Neuronal stem cell (in vitro differentiated cells): ENCODE data around the gene TMEFF1.

Source experiments
- DNase-seq: peaks from one replicate; pipeline ENCODE4 v3.0.0-alpha.2; 2013; ENCODE audit warnings: low spot score
- H2AFZ ChIP-seq: one replicate; pipeline ENCODE4 v1.6.1; 2013; ENCODE audit warnings: mild to moderate bottlenecking, low read length, inconsistent platforms
- H2AK5ac ChIP-seq: 2 replicates; pipeline ENCODE4 v1.6.1; 2013; ENCODE audit warnings: low read depth, mild to moderate bottlenecking, inconsistent platforms, low read length, moderate library complexity, mixed read lengths
- H2BK120ac ChIP-seq: 2 replicates; pipeline ENCODE4 v1.6.1; 2013; ENCODE audit warnings: low read depth, mild to moderate bottlenecking, inconsistent platforms, low read length, moderate library complexity, mixed read lengths
- H2BK12ac ChIP-seq: one replicate; pipeline ENCODE4 v1.6.1; 2013; ENCODE audit warnings: low read length, inconsistent platforms
- H2BK15ac ChIP-seq: 2 replicates; pipeline ENCODE4 v1.6.1; 2013; ENCODE audit warnings: mild to moderate bottlenecking, low read length, inconsistent platforms, mixed read lengths
- H2BK5ac ChIP-seq: one replicate; pipeline ENCODE4 v1.6.1; 2013; ENCODE audit warnings: inconsistent platforms, mild to moderate bottlenecking, low read length, moderate library complexity
- H3K14ac ChIP-seq: one replicate; pipeline ENCODE4 v1.6.1; 2013; ENCODE audit warnings: low read length, inconsistent platforms
- H3K18ac ChIP-seq: 2 replicates; pipeline ENCODE4 v1.6.1; 2013; ENCODE audit warnings: low read length, inconsistent platforms
- H3K23ac ChIP-seq: 2 replicates; pipeline ENCODE4 v1.6.1; 2013; ENCODE audit warnings: low read depth, mild to moderate bottlenecking, mixed read lengths, low read length, inconsistent platforms; ENCODE audit not compliant: poor library complexity
- H3K27ac ChIP-seq: replicated peaks from 3 replicates; pipeline ENCODE4 v1.5.1; 2013; ENCODE audit warnings: low read length, inconsistent platforms
- H3K27me3 ChIP-seq, 3 experiments: 2 replicates each; pipeline ENCODE4 v1.6.1; 2013; ENCODE audit warnings: low read length in 3 of 3, mild to moderate bottlenecking in 2 of 3, inconsistent platforms in 1 of 3, low read depth in 1 of 3, mixed read lengths in 1 of 3, moderate library complexity in 1 of 3; ENCODE audit not compliant: control insufficient read depth in 3 of 3, insufficient read depth in 3 of 3
- H3K36me3 ChIP-seq, 2 donors: replicated peaks in 1 of 2; 2 replicates each; pipeline ENCODE4 v1.6.1; 2013; ENCODE audit warnings: low read length in 2 of 2; ENCODE audit not compliant: control insufficient read depth in 2 of 2, insufficient read depth in 2 of 2
- H3K4ac ChIP-seq: 2 replicates; pipeline ENCODE4 v1.6.1; 2013; ENCODE audit warnings: inconsistent platforms, mild to moderate bottlenecking, low read length, moderate library complexity
- H3K4me1 ChIP-seq, 2 donors: 1 replicate in 1 of 2; 2 replicates in 1 of 2; pipeline ENCODE4 v1.6.1; 2013; ENCODE audit warnings: low read length in 2 of 2, low read depth in 1 of 2; ENCODE audit not compliant: control insufficient read depth in 2 of 2, insufficient read depth in 1 of 2
- H3K4me2 ChIP-seq: one replicate; pipeline ENCODE4 v1.6.1; 2013; ENCODE audit warnings: mild to moderate bottlenecking, low read length, inconsistent platforms; ENCODE audit not compliant: insufficient read depth, poor library complexity, severe bottlenecking
- H3K4me3 ChIP-seq, 2 donors: 2 replicates each; pipeline ENCODE4 v1.5.1; 2013; ENCODE audit warnings: low read length in 2 of 2, mild to moderate bottlenecking in 2 of 2, inconsistent platforms in 1 of 2, moderate library complexity in 1 of 2
- H3K79me1 ChIP-seq: one replicate; pipeline ENCODE4 v1.6.1; 2013; ENCODE audit warnings: low read depth, mild to moderate bottlenecking, inconsistent platforms, low read length, moderate library complexity
- H3K9ac ChIP-seq: one replicate; pipeline ENCODE4 v1.6.1; 2013; ENCODE audit warnings: mild to moderate bottlenecking, low read depth, low read length, inconsistent platforms; ENCODE audit not compliant: poor library complexity
- H3K9me3 ChIP-seq, 2 donors: replicated peaks in 1 of 2; 2 replicates each; pipeline versions ENCODE3 to v1.6.1; 2013; ENCODE audit warnings: low read length in 2 of 2, mild to moderate bottlenecking in 2 of 2, inconsistent platforms in 1 of 2, low read depth in 1 of 2, mixed read lengths in 1 of 2, moderate library complexity in 1 of 2; ENCODE audit not compliant: control insufficient read depth in 2 of 2, insufficient read depth in 1 of 2
- H4K8ac ChIP-seq: one replicate; pipeline ENCODE4 v1.6.1; 2013; ENCODE audit warnings: low read depth, mild to moderate bottlenecking, inconsistent platforms, low read length, moderate library complexity
- H4K91ac ChIP-seq: one replicate; pipeline ENCODE4 v1.6.1; 2013; ENCODE audit warnings: low read length, low read depth, mild to moderate bottlenecking, inconsistent platforms; ENCODE audit not compliant: poor library complexity
- WGBS, 2 donors: extraction: QIAGEN DNeasy Blood & Tissue Kit; methylation state at CpG; one replicate each; pipeline ENCODE4 v1.1.7; 2013; ENCODE audit warnings: missing lambda C conversion rate in 2 of 2, mixed read lengths in 1 of 2; ENCODE audit not compliant: insufficient read length in 2 of 2, insufficient replicate concordance in 1 of 2; ENCODE audit errors: extremely low coverage in 2 of 2; 5-methylcytosine and 5-hydroxymethylcytosine counted together

Gene TMEFF1

GRCh38 chr9:100445161-100445902 is 27.6 kb upstream of the TMEFF1 start:
- no peak for DNase-seq
- H3K79me1 ChIP-seq, result peaks cover 4% of the 10 kb centered on the region
- no peak overlapping the region for H4K8ac ChIP-seq
- no peak overlapping the region for H3K14ac ChIP-seq
- H3K18ac ChIP-seq, result no peak overlapping the region
- no peak overlapping the region for H2BK120ac ChIP-seq
- WGBS, 2 donors, result no CpG with 5 or more reads among the region's 1 CpG
- H2AK5ac ChIP-seq, result no peak overlapping the region
- H3K27me3 ChIP-seq, result peaks cover 0 to 3% (median 0%) of the 10 kb centered on the region in 3 experiments
- H2AFZ ChIP-seq, result no peak overlapping the region
- no peak overlapping the region for H3K4ac ChIP-seq
- H2BK15ac ChIP-seq, result no peak overlapping the region
- H3K23ac ChIP-seq, result no peak overlapping the region
- no peak overlapping the region for H3K4me2 ChIP-seq
- peaks cover 0 to 4% of the 10 kb centered on the region in 2 donors for H3K4me1 ChIP-seq
- no peak overlapping the region for H2BK5ac ChIP-seq
- no peak overlapping the region for H4K91ac ChIP-seq
- H3K9me3 ChIP-seq, result no peaks in the 10 kb centered on the region
- no peak overlapping the region for H3K27ac ChIP-seq
- peaks cover 16 to 87% of the 10 kb centered on the region in 2 donors for H3K36me3 ChIP-seq
- no peak overlapping the region for H3K9ac ChIP-seq
- no peak overlapping the region for H2BK12ac ChIP-seq
- H3K4me3 ChIP-seq, result no peak overlapping the region

GRCh38 chr9:100445903-100446549 is 26.9 kb upstream of the TMEFF1 start:
- no peak overlapping the region for H2BK12ac ChIP-seq
- no peak overlapping the region for H3K4ac ChIP-seq
- H3K27ac ChIP-seq, result no peak overlapping the region
- H4K8ac ChIP-seq, result no peak overlapping the region
- peaks cover 0 to 4% of the 10 kb centered on the region in 2 donors for H3K4me1 ChIP-seq
- H2BK120ac ChIP-seq, result no peak overlapping the region
- no peak overlapping the region for H2AK5ac ChIP-seq
- H3K9me3 ChIP-seq, result no peaks in the 10 kb centered on the region
- H3K9ac ChIP-seq, result no peak overlapping the region
- H3K27me3 ChIP-seq, result peaks cover 0 to 3% (median 0%) of the 10 kb centered on the region in 3 experiments
- WGBS, 2 donors, result no CpG with 5 or more reads among the region's 5 CpGs
- H2BK15ac ChIP-seq, result no peak overlapping the region
- H3K36me3 ChIP-seq, result peaks cover 17 to 93% of the 10 kb centered on the region in 2 donors
- H3K4me3 ChIP-seq, result no peak overlapping the region
- no peak overlapping the region for H3K23ac ChIP-seq
- H3K18ac ChIP-seq, result no peak overlapping the region
- no peak for DNase-seq
- H3K79me1 ChIP-seq, result peaks cover 4% of the 10 kb centered on the region
- no peak overlapping the region for H3K4me2 ChIP-seq
- H2AFZ ChIP-seq, result no peak overlapping the region
- no peak overlapping the region for H3K14ac ChIP-seq
- H4K91ac ChIP-seq, result no peak overlapping the region
- H2BK5ac ChIP-seq, result no peak overlapping the region

GRCh38 chr9:100447041-100447440 is 25.9 kb upstream of the TMEFF1 start:
- Histone ChIP-seq H4K8ac (no peak overlapping the region), H3K27ac (no peak overlapping the region), H4K91ac (no peak overlapping the region), H3K4ac (no peak overlapping the region), H2BK15ac (no peak overlapping the region), H3K4me2 (no peak overlapping the region), H3K14ac (no peak overlapping the region), H2BK120ac (no peak overlapping the region), H3K4me1 (peaks cover 0 to 4% of the 10 kb centered on the region in 2 donors), H3K9ac (no peak overlapping the region), H2AK5ac (no peak overlapping the region), H2BK12ac (no peak overlapping the region), H3K4me3 (no peak overlapping the region), H2BK5ac (no peak overlapping the region), H3K18ac (no peak overlapping the region), H3K36me3 (peaks cover 23 to 96% of the 10 kb centered on the region in 2 donors), H3K27me3 (peaks cover 0 to 3% (median 0%) of the 10 kb centered on the region in 3 experiments), H2AFZ (no peak overlapping the region), H3K23ac (no peak overlapping the region), H3K79me1 (peaks cover 2% of the 10 kb centered on the region), H3K9me3 (peaks cover 0 to 5% of the 10 kb centered on the region in 2 donors)
- no peak for DNase-seq

- Histone ChIP-seq H3K27me3 (peaks cover 0 to 3% (median 0%) of the 10 kb centered on the region in 3 experiments), H2AK5ac (no peak overlapping the region), H3K9me3 (peaks cover 0 to 17% of the 10 kb centered on the region in 2 donors), H3K79me1 (peaks cover 2% of the 10 kb centered on the region), H3K4me1 (peaks cover 0 to 4% of the 10 kb centered on the region in 2 donors), H3K27ac (no peak overlapping the region), H4K8ac (no peak overlapping the region), H2BK15ac (no peak overlapping the region), H2BK12ac (no peak overlapping the region), H3K14ac (no peak overlapping the region), H3K9ac (no peak overlapping the region), H3K4ac (no peak overlapping the region), H3K18ac (no peak overlapping the region), H2AFZ (no peak overlapping the region), H4K91ac (no peak overlapping the region), H3K4me2 (no peak overlapping the region), H2BK5ac (no peak overlapping the region), H3K36me3 (peaks cover 26 to 96% of the 10 kb centered on the region in 2 donors), H3K23ac (no peak overlapping the region), H3K4me3 (no peak overlapping the region), H2BK120ac (no peak overlapping the region)
- DNase-seq, result no peak
- no CpG with 5 or more reads among the region's 2 CpGs for WGBS, 2 donors
Measured at GRCh38 chr9:100448266-100448665, 24.7 kb upstream of the TMEFF1 start.
